ENCODE measurements around the gene ABCE1.

DNA sequence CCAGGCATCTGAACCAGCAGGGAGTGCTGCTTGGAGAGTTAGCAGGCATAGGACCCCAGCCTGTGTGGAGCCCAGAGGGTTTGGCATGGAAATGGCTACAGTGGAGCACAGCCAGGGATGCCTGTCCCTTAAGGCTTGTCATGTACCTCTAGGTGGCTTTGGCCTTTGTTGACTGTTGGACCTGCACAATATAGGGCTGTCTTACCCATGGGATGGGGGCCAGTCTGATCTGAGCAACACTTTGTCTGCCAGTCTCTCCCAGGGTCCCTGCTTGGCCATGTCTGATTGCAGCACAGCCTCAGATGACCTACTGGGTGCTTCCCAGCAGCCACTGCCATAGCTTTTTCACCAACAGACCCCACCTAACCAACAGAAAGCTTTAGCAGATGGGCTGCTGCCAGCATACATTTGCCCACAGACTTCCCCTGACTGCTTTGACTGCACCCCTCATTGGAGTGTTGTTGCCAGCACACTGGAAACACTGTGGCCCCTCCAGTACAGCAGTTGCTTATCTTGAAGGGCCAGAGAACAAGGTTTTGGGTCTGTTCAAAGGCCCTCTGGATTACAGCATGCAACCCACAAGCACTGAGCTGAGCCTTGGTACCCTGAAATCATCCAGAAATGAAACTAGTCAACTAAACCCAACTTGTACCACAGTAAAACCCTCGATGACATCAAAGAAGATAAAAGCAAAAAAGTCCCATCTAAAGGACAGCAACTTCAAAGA lies 22.2 kb upstream of the ABCE1 start:
- no peak for TF ChIP-seq POLR2A (IDR thresholded peaks at IDR 0.05)
- TF ChIP-seq CTCF (IDR thresholded peaks at IDR 0.05) = no peak
